GM21447 (cell line): Measurements from ENCODE around the gene AMN.

ENCODE experiments used
- ATAC-seq: cut with Tn5 transposase; IDR thresholded peaks from one replicate; pipeline ENCODE4 v1.9.1; 2021; ENCODE audit not compliant: unreplicated experiment

The AMN gene

GRCh38 chr14:102964152-102964730 lies 41.8 kb downstream of the AMN start:
- ATAC-seq = no peak

GRCh38 chr14:102965282-102965681 lies 42.8 kb downstream of the AMN start:
- ATAC-seq = no peak

- ATAC-seq = no peak
Observed at GRCh38 chr14:102965971-102966655, 43.6 kb downstream of the AMN start.

- no peak for ATAC-seq
Observed at GRCh38 chr14:102966681-102967505, 44.4 kb downstream of the AMN start.

GRCh38 chr14:102967506-102967795 lies 45.0 kb downstream of the AMN start:
- no peak for ATAC-seq

- ATAC-seq = no peak
Observed at GRCh38 chr14:102968306-102968705, 45.8 kb downstream of the AMN start.

- ATAC-seq = no peak
Observed at GRCh38 chr14:102969060-102969791, 46.8 kb downstream of the AMN start.

- ATAC-seq = no peak
Observed at GRCh38 chr14:102969901-102970300, 47.4 kb downstream of the AMN start.

GRCh38 chr14:102970496-102970895 lies 48.0 kb downstream of the AMN start:
- ATAC-seq = no peak

- ATAC-seq = no peak
Observed at GRCh38 chr14:102971314-102971713, 48.9 kb downstream of the AMN start.

GRCh38 chr14:102971836-102972606 lies 49.6 kb downstream of the AMN start:
- ATAC-seq = no peak

GRCh38 chr14:102973706-102974285 lies 51.3 kb downstream of the AMN start:
- no peak for ATAC-seq

GRCh38 chr14:102975662-102976061 lies 53.2 kb downstream of the AMN start:
- ATAC-seq = no peak

GRCh38 chr14:102977475-102977874 lies 55.0 kb downstream of the AMN start:
- no peak for ATAC-seq

GRCh38 chr14:102979406-102979805 lies 56.9 kb downstream of the AMN start:
- no peak for ATAC-seq

- ATAC-seq = no peak
Observed at GRCh38 chr14:102980409-102980810, 57.9 kb downstream of the AMN start.
